Measurements from ENCODE around the gene DDAH1.

Gene DDAH1

GRCh38 chr1:85368073-85368770 lies 96.7 kb downstream of the DDAH1 start:
- Histone ChIP-seq H2AFZ (ENCODE audit: low read depth, low read length) (no peak overlapping the region), H3K27ac (ENCODE audit: low read length) (no peak overlapping the region), H3K4me3 (ENCODE audit: low read depth in 1 of 2, low read length in 2 of 2) (no peak overlapping the region), H4K20me1 (ENCODE audit: insufficient read depth, low read length) (no peaks in the 10 kb centered on the region), H3K4me2 (ENCODE audit: insufficient read depth, low read length) (no peak overlapping the region), H3K9me3 (ENCODE audit: insufficient read depth, low read length, severe bottlenecking) (no peaks in the 10 kb centered on the region), H3K9ac (ENCODE audit: low read depth, low read length) (no peak overlapping the region), H3K79me2 (ENCODE audit: insufficient read depth, low read length) (no peaks in the 10 kb centered on the region), H3K36me3 (ENCODE audit: insufficient read depth, low read length) (no peaks in the 10 kb centered on the region), H3K4me1 (ENCODE audit: insufficient read depth, low read length) (no peaks in the 10 kb centered on the region), H3K27me3 (ENCODE audit: insufficient read depth, low read length, poor library complexity) (no peaks in the 10 kb centered on the region)
- no peak for ATAC-seq (ENCODE audit: insufficient read depth, low read depth)
- DNase-seq, result no peak
- TF ChIP-seq CTCF (IDR thresholded peaks at IDR 0.05; ENCODE audit: borderline replicate concordance, extremely low read depth, low read length, poor library complexity, severe bottlenecking) (no peak), EZH2 (IDR thresholded peaks at IDR 0.05; ENCODE audit: borderline replicate concordance, low read depth, low read length, severe bottlenecking) (no peak)

- DNase-seq (no peak), ATAC-seq (ENCODE audit: insufficient read depth, low read depth) (no peak)
- Histone ChIP-seq H4K20me1 (ENCODE audit: insufficient read depth, low read length) (no peaks in the 10 kb centered on the region), H3K9me3 (ENCODE audit: insufficient read depth, low read length, severe bottlenecking) (no peaks in the 10 kb centered on the region), H3K4me1 (ENCODE audit: insufficient read depth, low read length) (no peaks in the 10 kb centered on the region), H3K27ac (ENCODE audit: low read length) (no peak overlapping the region), H2AFZ (ENCODE audit: low read depth, low read length) (no peak overlapping the region), H3K36me3 (ENCODE audit: insufficient read depth, low read length) (no peaks in the 10 kb centered on the region), H3K4me2 (ENCODE audit: insufficient read depth, low read length) (no peak overlapping the region), H3K4me3 (ENCODE audit: low read depth in 1 of 2, low read length in 2 of 2) (no peak overlapping the region), H3K27me3 (ENCODE audit: insufficient read depth, low read length, poor library complexity) (no peaks in the 10 kb centered on the region), H3K9ac (ENCODE audit: low read depth, low read length) (no peak overlapping the region), H3K79me2 (ENCODE audit: insufficient read depth, low read length) (no peaks in the 10 kb centered on the region)
- TF ChIP-seq CTCF (IDR thresholded peaks at IDR 0.05; ENCODE audit: borderline replicate concordance, extremely low read depth, low read length, poor library complexity, severe bottlenecking) (no peak), EZH2 (IDR thresholded peaks at IDR 0.05; ENCODE audit: borderline replicate concordance, low read depth, low read length, severe bottlenecking) (no peak)
Measured at GRCh38 chr1:85366391-85367170, 98.4 kb downstream of the DDAH1 start.

- DNase-seq (no peak), ATAC-seq (ENCODE audit: insufficient read depth, low read depth) (no peak)
- Histone ChIP-seq H3K27ac (ENCODE audit: low read length) (no peak overlapping the region), H3K4me1 (ENCODE audit: insufficient read depth, low read length) (no peaks in the 10 kb centered on the region), H3K36me3 (ENCODE audit: insufficient read depth, low read length) (no peaks in the 10 kb centered on the region), H3K4me3 (ENCODE audit: low read depth in 1 of 2, low read length in 2 of 2) (no peak overlapping the region), H3K4me2 (ENCODE audit: insufficient read depth, low read length) (no peak overlapping the region), H3K9ac (ENCODE audit: low read depth, low read length) (no peak overlapping the region), H4K20me1 (ENCODE audit: insufficient read depth, low read length) (no peaks in the 10 kb centered on the region), H3K79me2 (ENCODE audit: insufficient read depth, low read length) (no peaks in the 10 kb centered on the region), H3K27me3 (ENCODE audit: insufficient read depth, low read length, poor library complexity) (no peaks in the 10 kb centered on the region), H3K9me3 (ENCODE audit: insufficient read depth, low read length, severe bottlenecking) (no peaks in the 10 kb centered on the region), H2AFZ (ENCODE audit: low read depth, low read length) (no peak overlapping the region)
- TF ChIP-seq EZH2 (IDR thresholded peaks at IDR 0.05; ENCODE audit: borderline replicate concordance, low read depth, low read length, severe bottlenecking), result no peak
- TF ChIP-seq CTCF (IDR thresholded peaks at IDR 0.05; ENCODE audit: borderline replicate concordance, extremely low read depth, low read length, poor library complexity, severe bottlenecking), result no peak
Measured at GRCh38 chr1:85365851-85366250, 99.1 kb downstream of the DDAH1 start.
